Measurements from ENCODE around the gene ANKRD37.

The ANKRD37 gene

GRCh38 chr4:185390941-185391340 is 5.7 kb upstream of the ANKRD37 start:
- no peak overlapping the region for H3K27ac ChIP-seq (ENCODE audit: low read depth, low read length)

GRCh38 chr4:185392156-185392555 is 4.5 kb upstream of the ANKRD37 start:
- Histone ChIP-seq H3K9ac (ENCODE audit: low read length in 5 of 5) (no peak overlapping the region), H3K9me3 (ENCODE audit: control insufficient read depth in 5 of 5, low read length in 5 of 5) (no peaks in the 10 kb centered on the region), H3K36me3 (ENCODE audit: control insufficient read depth in 5 of 5, insufficient read depth in 5 of 5, low read length in 5 of 5) (no peaks in the 10 kb centered on the region), H3K27me3 (ENCODE audit: control insufficient read depth in 5 of 5, insufficient read depth in 4 of 5, low read length in 5 of 5) (no peaks in the 10 kb centered on the region), H3K27ac (ENCODE audit: low read depth, low read length) (no peak overlapping the region), H3K4me3 (ENCODE audit: low read depth in 1 of 5, low read length in 5 of 5) (no peak overlapping the region), H3K4me1 (ENCODE audit: control insufficient read depth in 5 of 5, insufficient read depth in 5 of 5, low read length in 5 of 5) (peaks cover 3 to 21% (median 18%) of the 10 kb centered on the region in 5 donors)

More at GRCh38 chr4:185390941-185391340, 5.7 kb upstream of the ANKRD37 start:
- Histone ChIP-seq H3K36me3 (ENCODE audit: control insufficient read depth in 5 of 5, insufficient read depth in 5 of 5, low read length in 5 of 5) (no peaks in the 10 kb centered on the region), H3K9ac (ENCODE audit: low read length in 5 of 5) (no peak overlapping the region), H3K9me3 (ENCODE audit: control insufficient read depth in 5 of 5, low read length in 5 of 5) (no peaks in the 10 kb centered on the region), H3K27me3 (ENCODE audit: control insufficient read depth in 5 of 5, insufficient read depth in 4 of 5, low read length in 5 of 5) (no peaks in the 10 kb centered on the region), H3K4me1 (ENCODE audit: control insufficient read depth in 5 of 5, insufficient read depth in 5 of 5, low read length in 5 of 5) (peaks cover 0 to 14% (median 9%) of the 10 kb centered on the region in 5 donors), H3K4me3 (ENCODE audit: low read depth in 1 of 5, low read length in 5 of 5) (no peak overlapping the region)

DNA sequence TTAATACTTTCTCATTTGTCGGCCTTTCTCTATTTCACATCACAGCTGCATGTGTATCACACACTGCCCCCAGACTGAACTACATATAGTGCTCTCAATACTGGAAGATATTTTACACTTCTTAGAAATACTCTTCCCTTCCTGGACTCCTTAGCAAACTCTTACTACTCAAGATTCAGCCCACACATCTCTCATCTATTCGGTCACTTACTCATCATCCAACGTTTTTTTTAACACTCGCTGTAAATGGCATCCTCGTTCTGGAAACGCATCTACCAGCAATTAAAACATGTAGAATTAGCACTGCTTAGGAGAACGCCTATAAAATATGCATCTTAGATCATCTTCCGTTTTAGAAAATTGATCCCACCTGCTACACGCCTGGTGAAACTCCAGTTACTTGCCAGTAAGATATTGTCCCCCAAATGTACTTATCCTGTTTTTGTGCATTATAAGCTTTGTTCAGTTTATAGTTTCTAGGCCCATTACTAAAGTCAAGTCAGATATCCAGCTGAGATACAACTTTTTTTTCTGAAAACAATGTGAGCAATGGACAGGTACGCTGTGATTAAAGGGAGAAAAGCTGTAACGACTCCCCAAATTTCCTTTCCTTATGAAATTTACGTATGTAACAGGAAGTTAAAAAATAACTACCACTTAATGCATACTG is 1.9 kb upstream of the ANKRD37 start:
- Histone ChIP-seq H3K9ac (ENCODE audit: low read length in 5 of 5) (peak overlapping the region in 4 of 5 donors; percentile 78 to 93 (median 87)), H3K9me3 (ENCODE audit: control insufficient read depth in 5 of 5, low read length in 5 of 5) (no peaks in the 10 kb centered on the region), H3K27me3 (ENCODE audit: control insufficient read depth in 5 of 5, insufficient read depth in 4 of 5, low read length in 5 of 5) (no peaks in the 10 kb centered on the region), H3K27ac (ENCODE audit: low read depth, low read length) (peak overlapping the region; percentile 98), H3K4me1 (ENCODE audit: control insufficient read depth in 5 of 5, insufficient read depth in 5 of 5, low read length in 5 of 5) (peaks cover 3 to 22% (median 21%) of the 10 kb centered on the region in 5 donors), H3K36me3 (ENCODE audit: control insufficient read depth in 5 of 5, insufficient read depth in 5 of 5, low read length in 5 of 5) (peaks cover 0 to 8% (median 3%) of the 10 kb centered on the region in 5 donors), H3K4me3 (ENCODE audit: low read depth in 1 of 5, low read length in 5 of 5) (peak overlapping the region; percentile 68 to 85 (median 80))

DNA sequence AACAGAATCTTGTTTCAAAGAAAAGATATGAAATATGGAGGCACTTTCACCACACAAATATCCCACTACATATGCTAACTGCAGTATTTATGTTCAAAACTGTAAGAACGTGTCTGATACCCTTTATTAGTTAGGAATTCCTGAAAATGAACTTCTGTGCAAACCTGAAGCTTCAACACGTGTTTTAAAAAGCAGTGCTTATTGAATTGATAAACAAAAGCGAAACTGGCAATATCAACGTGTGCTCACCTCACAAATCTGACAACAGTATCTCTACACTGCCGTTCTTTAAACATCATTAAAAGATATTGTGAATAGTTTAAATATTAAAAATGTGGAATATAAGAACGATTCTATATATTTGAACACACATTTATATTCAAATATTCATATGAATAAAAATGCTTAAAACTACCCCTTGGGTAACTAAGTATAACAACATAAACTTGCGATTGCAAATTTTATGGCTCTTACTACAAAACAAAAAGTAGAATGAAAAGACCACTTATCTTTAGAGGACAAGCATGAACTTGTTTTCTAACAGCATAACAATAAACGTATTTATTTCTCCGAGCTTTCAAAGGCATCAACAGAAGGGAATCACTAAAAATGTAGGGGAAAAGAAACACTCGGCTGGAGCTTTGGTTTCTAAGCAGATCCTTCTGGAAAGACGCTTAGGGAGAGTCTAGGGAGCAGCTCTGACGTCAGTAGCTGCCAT is 1.2 kb upstream of the ANKRD37 start, which contains the start of gene LRP2BP:
TSS of gene LRP2BP (minus strand) at position 687 of the 718 bp plus-strand sequence. CDS start 17,738 bp downstream, outside the sequence.
- H3K4me3 ChIP-seq (ENCODE audit: low read depth in 1 of 5, low read length in 5 of 5), result peak within 1 kb of the TSS; percentile 80 to 85 (median 85)
- peak within 1 kb of the TSS; percentile 51 to 93 (median 84) for H3K9ac ChIP-seq (ENCODE audit: low read length in 5 of 5)
- H3K36me3 ChIP-seq (ENCODE audit: control insufficient read depth in 5 of 5, insufficient read depth in 5 of 5, low read length in 5 of 5), result peaks cover 5 to 15% (median 10%) of the 10 kb centered on the region in 5 donors
- H3K27ac ChIP-seq (ENCODE audit: low read depth, low read length), result peak within 1 kb of the TSS; percentile 98
- H3K4me1 ChIP-seq (ENCODE audit: control insufficient read depth in 5 of 5, insufficient read depth in 5 of 5, low read length in 5 of 5), result peaks cover 3 to 22% (median 21%) of the 10 kb centered on the region in 5 donors
- no peaks in the 10 kb centered on the region for H3K9me3 ChIP-seq (ENCODE audit: control insufficient read depth in 5 of 5, low read length in 5 of 5)
- H3K27me3 ChIP-seq (ENCODE audit: control insufficient read depth in 5 of 5, insufficient read depth in 4 of 5, low read length in 5 of 5), result no peaks in the 10 kb centered on the region

DNA sequence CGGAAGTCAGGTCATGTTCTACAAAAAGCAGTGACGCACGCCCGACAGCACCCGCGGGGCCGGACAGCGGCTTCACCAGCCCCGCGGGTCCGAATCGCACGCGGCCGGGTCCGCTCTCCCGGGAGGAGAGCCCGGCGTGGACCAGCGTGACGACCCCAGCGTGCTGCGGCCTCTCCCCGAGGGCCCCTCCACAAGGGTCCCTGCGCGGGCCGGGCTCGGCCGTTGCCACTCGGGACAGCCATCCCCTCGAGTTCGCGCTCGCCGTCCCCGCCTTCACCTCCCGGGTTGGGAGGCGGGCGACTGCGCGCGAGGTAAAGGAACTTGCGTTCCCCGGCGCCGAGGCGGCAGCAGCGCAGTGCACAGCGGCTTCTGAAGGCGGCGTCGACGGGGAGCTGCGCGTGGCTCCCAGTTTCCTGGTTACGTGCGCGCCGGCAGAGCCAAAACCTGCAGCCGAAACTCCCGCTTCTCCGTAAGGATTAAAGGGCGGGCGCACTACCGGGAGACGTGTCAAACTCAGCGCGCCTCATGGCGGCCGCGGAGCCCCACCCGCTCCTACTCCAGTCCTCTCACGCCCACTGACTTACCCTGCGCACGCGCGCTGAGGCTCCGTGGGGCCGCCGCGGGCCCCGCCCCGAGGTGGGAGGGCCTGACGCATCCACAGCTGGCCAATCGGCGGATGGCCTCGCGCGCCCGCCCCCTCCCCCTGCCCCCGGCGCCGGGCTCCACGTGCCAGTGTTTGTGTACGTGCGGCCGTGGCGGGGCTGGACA is 501 bp upstream of the ANKRD37 start:
- Histone ChIP-seq H3K9me3 (ENCODE audit: control insufficient read depth in 5 of 5, low read length in 5 of 5) (no peaks in the 10 kb centered on the region), H3K36me3 (ENCODE audit: control insufficient read depth in 5 of 5, insufficient read depth in 5 of 5, low read length in 5 of 5) (peaks cover 10 to 21% (median 15%) of the 10 kb centered on the region in 5 donors), H3K27me3 (ENCODE audit: control insufficient read depth in 5 of 5, insufficient read depth in 4 of 5, low read length in 5 of 5) (no peaks in the 10 kb centered on the region), H3K4me1 (ENCODE audit: control insufficient read depth in 5 of 5, insufficient read depth in 5 of 5, low read length in 5 of 5) (peaks cover 3 to 22% (median 21%) of the 10 kb centered on the region in 5 donors), H3K9ac (ENCODE audit: low read length in 5 of 5) (peak overlapping the region in 4 of 5 donors; percentile 78 to 93 (median 87)), H3K27ac (ENCODE audit: low read depth, low read length) (peak overlapping the region; percentile 98), H3K4me3 (ENCODE audit: low read depth in 1 of 5, low read length in 5 of 5) (peak overlapping the region; percentile 79 to 85 (median 81))

DNA sequence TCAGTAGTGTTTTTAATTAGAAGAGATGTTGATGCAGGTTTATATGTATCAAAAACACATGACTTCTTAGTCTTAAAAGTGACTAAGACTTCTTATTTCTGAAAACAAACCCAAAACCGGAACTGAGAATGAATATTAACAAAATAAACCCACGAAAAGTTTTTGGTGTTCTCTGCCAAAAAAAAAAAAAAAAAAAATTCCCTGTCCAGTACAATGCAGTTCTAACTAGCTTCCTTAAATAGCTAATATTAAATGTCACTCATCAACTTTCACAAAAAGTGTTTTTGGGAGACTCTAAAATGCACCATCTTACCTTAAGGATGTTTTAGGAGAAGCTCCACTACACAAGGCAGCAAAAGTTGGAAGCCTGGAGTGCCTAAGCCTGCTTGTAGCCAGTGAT is 2.0 kb downstream of the ANKRD37 start:
- Histone ChIP-seq H3K27me3 (ENCODE audit: control insufficient read depth in 5 of 5, insufficient read depth in 4 of 5, low read length in 5 of 5) (no peaks in the 10 kb centered on the region), H3K36me3 (ENCODE audit: control insufficient read depth in 5 of 5, insufficient read depth in 5 of 5, low read length in 5 of 5) (peaks cover 25 to 41% (median 26%) of the 10 kb centered on the region in 5 donors), H3K9me3 (ENCODE audit: control insufficient read depth in 5 of 5, low read length in 5 of 5) (no peaks in the 10 kb centered on the region), H3K27ac (ENCODE audit: low read depth, low read length) (no peak overlapping the region), H3K4me3 (ENCODE audit: low read depth in 1 of 5, low read length in 5 of 5) (no peak overlapping the region), H3K9ac (ENCODE audit: low read length in 5 of 5) (no peak overlapping the region), H3K4me1 (ENCODE audit: control insufficient read depth in 5 of 5, insufficient read depth in 5 of 5, low read length in 5 of 5) (peaks cover 3 to 22% (median 21%) of the 10 kb centered on the region in 5 donors)

DNA sequence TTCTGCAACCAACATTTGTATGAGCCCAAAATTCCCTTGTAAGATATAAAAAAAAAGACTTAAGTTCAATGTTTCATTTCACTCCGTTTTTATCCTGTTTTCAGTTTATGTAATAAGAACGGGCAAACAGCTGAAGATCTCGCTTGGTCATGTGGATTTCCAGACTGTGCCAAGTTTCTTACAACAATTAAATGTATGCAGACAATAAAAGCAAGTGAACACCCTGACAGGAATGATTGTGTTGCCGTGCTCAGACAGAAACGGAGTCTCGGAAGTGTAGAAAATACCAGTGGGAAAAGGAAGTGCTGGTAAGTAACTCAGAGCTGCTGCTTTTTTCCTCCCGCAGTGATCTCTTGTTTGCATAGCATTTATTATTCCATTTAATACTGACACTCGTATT is 2.8 kb downstream of the ANKRD37 start:
- H3K9me3 ChIP-seq (ENCODE audit: control insufficient read depth in 5 of 5, low read length in 5 of 5), result no peaks in the 10 kb centered on the region
- H3K27me3 ChIP-seq (ENCODE audit: control insufficient read depth in 5 of 5, insufficient read depth in 4 of 5, low read length in 5 of 5), result no peaks in the 10 kb centered on the region
- H3K27ac ChIP-seq (ENCODE audit: low read depth, low read length), result no peak overlapping the region
- peaks cover 25 to 44% (median 26%) of the 10 kb centered on the region in 5 donors for H3K36me3 ChIP-seq (ENCODE audit: control insufficient read depth in 5 of 5, insufficient read depth in 5 of 5, low read length in 5 of 5)
- no peak overlapping the region for H3K4me3 ChIP-seq (ENCODE audit: low read depth in 1 of 5, low read length in 5 of 5)
- peaks cover 3 to 21% (median 19%) of the 10 kb centered on the region in 5 donors for H3K4me1 ChIP-seq (ENCODE audit: control insufficient read depth in 5 of 5, insufficient read depth in 5 of 5, low read length in 5 of 5)
- no peak overlapping the region for H3K9ac ChIP-seq (ENCODE audit: low read length in 5 of 5)

DNA sequence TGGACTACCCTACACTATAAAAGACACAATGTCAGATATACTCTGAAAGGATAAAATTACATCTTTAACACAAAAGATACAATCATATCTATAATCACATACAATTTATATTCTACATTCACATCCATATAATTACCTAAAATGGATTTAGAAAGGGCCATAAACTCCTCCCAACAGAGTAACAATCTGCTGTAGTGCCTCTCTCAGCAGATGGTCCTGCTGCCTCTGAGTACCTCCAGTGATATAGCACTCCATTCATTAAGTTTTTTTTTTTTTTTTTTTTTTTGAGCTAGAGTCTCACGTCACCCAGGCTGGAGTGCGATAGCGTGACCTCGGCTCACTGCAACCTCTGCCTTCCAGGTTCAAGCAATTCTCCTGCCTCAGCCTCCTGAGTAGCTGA is 7.4 kb downstream of the ANKRD37 start:
- Histone ChIP-seq H3K4me1 (ENCODE audit: control insufficient read depth in 5 of 5, insufficient read depth in 5 of 5, low read length in 5 of 5) (no peaks in the 10 kb centered on the region), H3K36me3 (ENCODE audit: control insufficient read depth in 5 of 5, insufficient read depth in 5 of 5, low read length in 5 of 5) (peaks cover 35 to 65% (median 43%) of the 10 kb centered on the region in 5 donors), H3K27ac (ENCODE audit: low read depth, low read length) (no peak overlapping the region), H3K9me3 (ENCODE audit: control insufficient read depth in 5 of 5, low read length in 5 of 5) (no peaks in the 10 kb centered on the region), H3K4me3 (ENCODE audit: low read depth in 1 of 5, low read length in 5 of 5) (no peak overlapping the region), H3K9ac (ENCODE audit: low read length in 5 of 5) (no peak overlapping the region), H3K27me3 (ENCODE audit: control insufficient read depth in 5 of 5, insufficient read depth in 4 of 5, low read length in 5 of 5) (no peaks in the 10 kb centered on the region)

DNA sequence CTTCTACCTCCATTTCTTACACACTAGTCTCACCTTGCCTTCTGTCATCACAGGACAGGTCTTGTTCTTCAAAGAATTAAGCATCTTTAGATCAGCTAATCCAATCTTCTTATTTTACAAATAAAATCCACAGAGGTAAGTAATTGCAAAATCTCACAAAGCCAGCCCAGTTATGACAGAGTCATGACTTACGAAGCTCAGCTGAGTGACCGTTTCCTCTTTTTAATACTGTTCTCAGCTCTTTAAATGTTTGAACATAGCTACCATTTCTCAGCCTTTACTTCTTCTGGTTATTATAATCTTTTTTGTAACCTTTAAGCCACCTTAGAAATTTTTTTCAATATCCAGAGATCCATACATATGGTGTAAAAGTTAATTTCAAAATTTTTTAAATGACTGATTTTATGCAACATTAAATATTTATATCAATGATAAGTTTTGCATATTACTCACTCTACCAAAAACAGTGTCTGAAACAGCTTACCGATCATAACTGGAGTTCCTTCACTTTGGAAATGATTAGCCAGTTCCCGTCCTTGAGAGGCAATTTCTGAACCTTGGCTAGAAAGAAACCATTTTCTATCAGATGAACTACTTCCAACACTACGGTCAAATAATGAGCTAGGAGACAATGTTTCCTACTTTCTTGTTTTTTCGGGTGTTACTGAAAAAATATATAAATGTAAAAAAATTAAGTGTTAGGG is 8.8 kb downstream of the ANKRD37 start:
- Histone ChIP-seq H3K9ac (ENCODE audit: low read length in 5 of 5) (no peak overlapping the region), H3K4me3 (ENCODE audit: low read depth in 1 of 5, low read length in 5 of 5) (no peak overlapping the region), H3K27ac (ENCODE audit: low read depth, low read length) (peak overlapping the region; percentile 2), H3K9me3 (ENCODE audit: control insufficient read depth in 5 of 5, low read length in 5 of 5) (peaks cover 0 to 2% (median 0%) of the 10 kb centered on the region in 5 donors), H3K27me3 (ENCODE audit: control insufficient read depth in 5 of 5, insufficient read depth in 4 of 5, low read length in 5 of 5) (no peaks in the 10 kb centered on the region), H3K36me3 (ENCODE audit: control insufficient read depth in 5 of 5, insufficient read depth in 5 of 5, low read length in 5 of 5) (peaks cover 24 to 57% (median 43%) of the 10 kb centered on the region in 5 donors), H3K4me1 (ENCODE audit: control insufficient read depth in 5 of 5, insufficient read depth in 5 of 5, low read length in 5 of 5) (no peaks in the 10 kb centered on the region)
